Measurements from ENCODE around the gene HADHB.
"Not testable (repeated sequence)": the region's sequence is repeated elsewhere in the genome, so short reads cannot be mapped to it uniquely, and the experiment has no call there.

HADHB gene

GRCh38 chr2:26298286-26298637 is 53.5 kb downstream of the HADHB start:
- DNase-seq = no peak

GRCh38 chr2:26298638-26299393 is 54.1 kb downstream of the HADHB start:
- DNase-seq = peak; percentile 67

GRCh38 chr2:26299471-26300101 is 54.8 kb downstream of the HADHB start:
- peak; percentile 39 for DNase-seq

GRCh38 chr2:26300234-26300925 is 55.6 kb downstream of the HADHB start:
- DNase-seq = peak; percentile 28

- no peak for DNase-seq
Observed at GRCh38 chr2:26302846-26303245, 58.1 kb downstream of the HADHB start.

GRCh38 chr2:26305094-26305493 is 60.4 kb downstream of the HADHB start:
- DNase-seq = not testable (repeated sequence)

GRCh38 chr2:26305540-26305939 is 60.8 kb downstream of the HADHB start:
- DNase-seq = no peak

GRCh38 chr2:26309921-26310320 is 65.2 kb downstream of the HADHB start:
- DNase-seq = no peak

GRCh38 chr2:26312471-26312870 is 67.7 kb downstream of the HADHB start:
- DNase-seq = no peak

- DNase-seq = no peak
Observed at GRCh38 chr2:26313446-26313845, 68.7 kb downstream of the HADHB start.

GRCh38 chr2:26314243-26314642 is 69.5 kb downstream of the HADHB start:
- no peak for DNase-seq

GRCh38 chr2:26316041-26316440 is 71.3 kb downstream of the HADHB start:
- DNase-seq = no peak

- no peak for DNase-seq
Observed at GRCh38 chr2:26316845-26317244, 72.1 kb downstream of the HADHB start.

GRCh38 chr2:26317377-26318105 is 72.8 kb downstream of the HADHB start:
- DNase-seq = no peak

GRCh38 chr2:26318950-26319349 is 74.2 kb downstream of the HADHB start:
- DNase-seq = no peak

- not testable (repeated sequence) for DNase-seq
Observed at GRCh38 chr2:26324479-26324878, 79.7 kb downstream of the HADHB start.

GRCh38 chr2:26324903-26325302 is 80.2 kb downstream of the HADHB start:
- no peak for DNase-seq

- DNase-seq = no peak
Observed at GRCh38 chr2:26325851-26326250, 81.1 kb downstream of the HADHB start.

- no peak for DNase-seq
Observed at GRCh38 chr2:26326514-26326913, 81.8 kb downstream of the HADHB start.

- DNase-seq = no peak
Observed at GRCh38 chr2:26327291-26328272, 82.8 kb downstream of the HADHB start.

- not testable (repeated sequence) for DNase-seq
Observed at GRCh38 chr2:26329083-26329482, 84.3 kb downstream of the HADHB start.

- DNase-seq = peak; percentile 87
Observed at GRCh38 chr2:26330114-26330549, 85.4 kb downstream of the HADHB start.

All from CD4-positive, alpha-beta T cell treated with Interleukin-17A for 4 hours (primary cell).